Natural killer cell treated with Interleukin-12 subunit alpha and Interleukin-12 subunit beta and Interleukin-15 and Interleukin-18, amount 100 ng/mL, for 72 hours (primary cell): ENCODE results near the gene PRKD1. TPM values are rescaled to one million over a fixed set of nuclear protein-coding genes. Genes with fewer than 3 reads are reported as not detected.

ENCODE experiments used
- ATAC-seq, 2 donors: fragments of 150-1000 bp; cut with Tn5 transposase in 1 of 2; sonication (Bioruptor Pico), chemical (Tn5 transposase) in 1 of 2; 2 replicates each; pipeline ENCODE4 v1.10.0; 2021
- DNase-seq: peaks from one replicate; pipeline ENCODE4 v3.0.0; 2022; ENCODE audit warnings: low spot score
- H3K27ac Mint-ChIP-seq, 2 donors: 1 replicate in 1 of 2; 2 replicates in 1 of 2; pipeline ENCODE4 v1.8.0; 2022; ENCODE audit warnings: mixed read lengths in 2 of 2, mild to moderate bottlenecking in 1 of 2, moderate library complexity in 1 of 2
- H3K27me3 Mint-ChIP-seq, 2 donors: 1 replicate in 1 of 2; 2 replicates in 1 of 2; pipeline ENCODE4 v1.8.0; 2022; ENCODE audit warnings: mixed read lengths in 2 of 2
- H3K36me3 Mint-ChIP-seq: one replicate; pipeline ENCODE4 v1.8.0; 2022; ENCODE audit warnings: mixed read lengths
- H3K4me1 Mint-ChIP-seq, 2 donors: 1 replicate in 1 of 2; 2 replicates in 1 of 2; pipeline ENCODE4 v1.8.0; 2022; ENCODE audit warnings: low read depth in 2 of 2, mixed read lengths in 2 of 2, mild to moderate bottlenecking in 1 of 2
- H3K4me3 Mint-ChIP-seq: one replicate; pipeline ENCODE4 v1.8.0; 2022; ENCODE audit warnings: mixed read lengths
- H3K9me3 Mint-ChIP-seq: 2 replicates; pipeline ENCODE4 v1.8.0; 2022; ENCODE audit warnings: mixed read lengths
- total RNA-seq, 2 donors: library from RNA; stranded (reverse); gene quantifications; one replicate each; pipeline ENCODE4 v1.2.3, GENCODE V29; 2022

The PRKD1 gene
- total RNA-seq, 2 donors from 2014 or later = 0.61 TPM; not detected in 1

GRCh38 chr14:29810064-29810463 lies 117.6 kb downstream of the PRKD1 start:
- no peak for DNase-seq
- Mint-ChIP-seq H3K4me1 (no peaks in the 10 kb centered on the region), H3K27ac (no peak overlapping the region), H3K27me3 (no peaks in the 10 kb centered on the region), H3K36me3 (peaks cover 6% of the 10 kb centered on the region), H3K4me3 (no peak overlapping the region), H3K9me3 (peaks cover 14% of the 10 kb centered on the region)
- no peak for ATAC-seq

GRCh38 chr14:29806124-29806517 lies 121.5 kb downstream of the PRKD1 start:
- H3K36me3 Mint-ChIP-seq = peaks cover 6% of the 10 kb centered on the region
- no peaks in the 10 kb centered on the region for H3K4me1 Mint-ChIP-seq
- H3K27ac Mint-ChIP-seq = no peak overlapping the region
- H3K9me3 Mint-ChIP-seq = peaks cover 5% of the 10 kb centered on the region
- no peaks in the 10 kb centered on the region for H3K27me3 Mint-ChIP-seq
- DNase-seq = no peak
- ATAC-seq = no peak
- H3K4me3 Mint-ChIP-seq = no peak overlapping the region

GRCh38 chr14:29805415-29806123 lies 122.1 kb downstream of the PRKD1 start:
- Mint-ChIP-seq H3K9me3 (peaks cover 5% of the 10 kb centered on the region), H3K36me3 (peaks cover 6% of the 10 kb centered on the region), H3K27ac (no peak overlapping the region), H3K4me1 (no peaks in the 10 kb centered on the region), H3K4me3 (no peak overlapping the region), H3K27me3 (no peaks in the 10 kb centered on the region)
- no peak for ATAC-seq
- no peak for DNase-seq

GRCh38 chr14:29804481-29805266 lies 123.0 kb downstream of the PRKD1 start:
- ATAC-seq (no peak), DNase-seq (no peak)
- no peak overlapping the region for H3K27ac Mint-ChIP-seq
- no peaks in the 10 kb centered on the region for H3K4me1 Mint-ChIP-seq
- H3K9me3 Mint-ChIP-seq = peaks cover 5% of the 10 kb centered on the region
- no peak overlapping the region for H3K4me3 Mint-ChIP-seq
- no peaks in the 10 kb centered on the region for H3K27me3 Mint-ChIP-seq
- peaks cover 6% of the 10 kb centered on the region for H3K36me3 Mint-ChIP-seq

- Mint-ChIP-seq H3K27me3 (no peaks in the 10 kb centered on the region), H3K27ac (no peak overlapping the region), H3K9me3 (peaks cover 5% of the 10 kb centered on the region), H3K4me1 (no peaks in the 10 kb centered on the region), H3K36me3 (peaks cover 6% of the 10 kb centered on the region), H3K4me3 (no peak overlapping the region)
- ATAC-seq (no peak), DNase-seq (no peak)
These were observed 124.6 kb downstream of the PRKD1 start for GRCh38 chr14:29803045-29803444.

- H3K27me3 Mint-ChIP-seq = no peaks in the 10 kb centered on the region
- H3K36me3 Mint-ChIP-seq = peaks cover 6% of the 10 kb centered on the region
- DNase-seq (no peak), ATAC-seq (no peak)
- H3K27ac Mint-ChIP-seq = no peak overlapping the region
- no peaks in the 10 kb centered on the region for H3K4me1 Mint-ChIP-seq
- H3K9me3 Mint-ChIP-seq = peaks cover 5% of the 10 kb centered on the region
- H3K4me3 Mint-ChIP-seq = no peak overlapping the region
These were observed 125.4 kb downstream of the PRKD1 start for GRCh38 chr14:29802211-29802610.

- H3K27ac Mint-ChIP-seq = no peak overlapping the region
- H3K36me3 Mint-ChIP-seq = peaks cover 6% of the 10 kb centered on the region
- no peaks in the 10 kb centered on the region for H3K4me1 Mint-ChIP-seq
- DNase-seq (no peak), ATAC-seq (no peak)
- H3K9me3 Mint-ChIP-seq = peaks cover 9% of the 10 kb centered on the region
- H3K27me3 Mint-ChIP-seq = no peaks in the 10 kb centered on the region
- no peak overlapping the region for H3K4me3 Mint-ChIP-seq
These were observed 126.7 kb downstream of the PRKD1 start for GRCh38 chr14:29800961-29801360.

- no peaks in the 10 kb centered on the region for H3K4me1 Mint-ChIP-seq
- H3K27me3 Mint-ChIP-seq = no peaks in the 10 kb centered on the region
- H3K36me3 Mint-ChIP-seq = no peaks in the 10 kb centered on the region
- no peak for ATAC-seq
- peaks cover 5% of the 10 kb centered on the region for H3K9me3 Mint-ChIP-seq
- H3K4me3 Mint-ChIP-seq = no peak overlapping the region
- no peak overlapping the region for H3K27ac Mint-ChIP-seq
- DNase-seq = no peak
These were observed 128.1 kb downstream of the PRKD1 start for GRCh38 chr14:29799464-29800095.

- no peak for ATAC-seq
- no peaks in the 10 kb centered on the region for H3K27me3 Mint-ChIP-seq
- H3K4me1 Mint-ChIP-seq = no peaks in the 10 kb centered on the region
These were observed 128.8 kb downstream of the PRKD1 start for GRCh38 chr14:29798811-29799210.

GRCh38 chr14:29798108-29798663 lies 129.5 kb downstream of the PRKD1 start:
- ATAC-seq = no peak
- no peaks in the 10 kb centered on the region for H3K4me1 Mint-ChIP-seq
- no peak for DNase-seq
- no peaks in the 10 kb centered on the region for H3K36me3 Mint-ChIP-seq
- no peaks in the 10 kb centered on the region for H3K27me3 Mint-ChIP-seq
- peaks cover 5% of the 10 kb centered on the region for H3K9me3 Mint-ChIP-seq
- H3K27ac Mint-ChIP-seq = no peak overlapping the region
- H3K4me3 Mint-ChIP-seq = no peak overlapping the region

More at GRCh38 chr14:29798811-29799210, 128.8 kb downstream of the PRKD1 start:
- no peak overlapping the region for H3K4me3 Mint-ChIP-seq
- H3K27ac Mint-ChIP-seq = no peak overlapping the region
- DNase-seq = no peak
- H3K36me3 Mint-ChIP-seq = no peaks in the 10 kb centered on the region
- H3K9me3 Mint-ChIP-seq = peaks cover 5% of the 10 kb centered on the region

- no peaks in the 10 kb centered on the region for H3K36me3 Mint-ChIP-seq
- peaks cover 5% of the 10 kb centered on the region for H3K9me3 Mint-ChIP-seq
- ATAC-seq = no peak
- no peaks in the 10 kb centered on the region for H3K4me1 Mint-ChIP-seq
- no peak overlapping the region for H3K4me3 Mint-ChIP-seq
- H3K27me3 Mint-ChIP-seq = no peaks in the 10 kb centered on the region
- no peak for DNase-seq
- H3K27ac Mint-ChIP-seq = no peak overlapping the region
These were observed 130.8 kb downstream of the PRKD1 start for GRCh38 chr14:29796853-29797252.

- Mint-ChIP-seq H3K36me3 (peaks cover 12% of the 10 kb centered on the region), H3K9me3 (peaks cover 25% of the 10 kb centered on the region), H3K27ac (no peak overlapping the region), H3K27me3 (no peaks in the 10 kb centered on the region), H3K4me1 (no peaks in the 10 kb centered on the region), H3K4me3 (no peak overlapping the region)
- ATAC-seq (no peak), DNase-seq (no peak)
These were observed 138.2 kb downstream of the PRKD1 start for GRCh38 chr14:29789475-29789874.

GRCh38 chr14:29788093-29788492 lies 139.6 kb downstream of the PRKD1 start:
- Mint-ChIP-seq H3K36me3 (peaks cover 12% of the 10 kb centered on the region), H3K9me3 (peaks cover 27% of the 10 kb centered on the region), H3K27me3 (no peaks in the 10 kb centered on the region), H3K4me3 (no peak overlapping the region), H3K27ac (no peak overlapping the region), H3K4me1 (no peaks in the 10 kb centered on the region)
- ATAC-seq = no peak
- DNase-seq = no peak

- no peak for DNase-seq
- H3K4me3 Mint-ChIP-seq = no peak overlapping the region
- no peak overlapping the region for H3K27ac Mint-ChIP-seq
- peaks cover 12% of the 10 kb centered on the region for H3K36me3 Mint-ChIP-seq
- ATAC-seq = no peak
- no peaks in the 10 kb centered on the region for H3K27me3 Mint-ChIP-seq
- H3K9me3 Mint-ChIP-seq = peaks cover 22% of the 10 kb centered on the region
- no peaks in the 10 kb centered on the region for H3K4me1 Mint-ChIP-seq
These were observed 144.1 kb downstream of the PRKD1 start for GRCh38 chr14:29783556-29783955.
